LNCAP (cell line): ENCODE measurements around the gene LAMA2.

Source experiments
- CTCF ChIP-seq: fragments of 450-650 bp; IDR thresholded peaks from 2 replicates; pipeline ENCODE4 v1.5.1; 2017; ENCODE audit warnings: mild to moderate bottlenecking

LAMA2 gene

GRCh38 chr6:129393654-129394053 is 510.7 kb downstream of the LAMA2 start:
- TF ChIP-seq CTCF, result no peak

DNA sequence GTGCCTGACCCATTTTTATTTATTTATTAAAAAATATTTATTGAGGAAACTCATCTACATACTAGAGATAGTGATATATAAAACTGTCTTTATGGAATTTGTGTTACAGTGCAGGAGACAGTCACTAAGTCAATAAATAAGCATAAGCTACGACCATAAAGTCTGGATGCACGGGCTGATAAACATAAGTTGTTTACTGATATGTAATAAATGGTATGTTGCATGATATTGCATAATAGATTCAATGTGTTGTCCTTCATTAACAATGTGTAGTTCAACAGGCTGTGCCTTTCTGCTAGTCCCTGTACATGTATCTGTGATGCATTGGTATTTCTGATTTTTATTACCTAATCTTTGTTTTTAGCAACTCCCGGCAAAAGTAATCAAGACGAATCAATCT is 515.8 kb downstream of the LAMA2 start:
- no peak for TF ChIP-seq CTCF

DNA sequence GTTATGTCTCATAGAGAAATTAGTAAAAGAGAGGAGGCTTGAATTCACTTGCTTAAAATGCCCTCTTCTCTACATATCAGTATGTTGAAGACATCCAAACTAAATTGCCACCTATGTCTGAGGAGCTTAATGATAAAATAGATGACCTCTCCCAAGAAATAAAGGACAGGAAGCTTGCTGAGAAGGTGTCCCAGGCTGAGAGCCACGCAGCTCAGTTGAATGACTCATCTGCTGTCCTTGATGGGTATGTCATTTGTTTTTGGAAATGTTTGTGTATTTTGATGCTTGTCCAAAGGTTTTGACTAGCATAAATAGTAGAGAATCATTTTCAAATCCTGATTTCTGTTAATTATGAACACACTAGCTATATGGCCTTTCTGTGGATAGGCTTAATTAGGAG is 519.3 kb downstream of the LAMA2 start:
- TF ChIP-seq CTCF, result no peak

GRCh38 chr6:129411092-129411491 is 528.2 kb downstream of the LAMA2 start:
- no peak for TF ChIP-seq CTCF

DNA sequence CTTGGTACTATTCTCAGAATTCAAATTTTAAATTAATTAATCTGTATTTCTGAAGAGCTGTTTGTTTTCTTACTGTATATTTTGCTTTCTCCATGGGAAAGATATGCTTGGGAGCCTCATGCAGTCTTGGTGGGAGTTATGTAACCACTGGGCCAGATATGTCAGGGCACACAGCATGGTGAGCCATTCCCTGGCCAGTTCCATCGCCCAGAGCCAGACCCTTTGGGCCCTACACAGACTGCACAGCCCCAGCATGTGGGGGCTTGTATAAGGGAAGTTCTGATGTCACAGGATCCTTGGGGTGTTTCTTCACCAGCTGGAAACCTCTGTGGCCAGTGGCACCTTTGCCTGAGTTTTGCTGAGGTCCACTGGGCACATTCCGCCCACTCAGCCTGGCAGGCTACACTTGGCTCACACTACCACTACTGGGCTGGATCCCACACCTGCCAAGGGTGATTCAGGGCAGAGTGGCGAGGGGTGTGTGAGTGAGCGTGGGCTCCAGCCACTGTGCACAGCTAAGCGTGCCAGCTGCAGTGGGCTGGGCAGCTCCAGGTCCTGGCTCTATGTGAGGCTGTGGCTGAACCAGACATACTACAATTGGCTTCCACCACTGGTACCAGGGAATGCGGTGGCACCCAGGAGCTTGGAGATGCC is 533.5 kb downstream of the LAMA2 start:
- no peak for TF ChIP-seq CTCF

DNA sequence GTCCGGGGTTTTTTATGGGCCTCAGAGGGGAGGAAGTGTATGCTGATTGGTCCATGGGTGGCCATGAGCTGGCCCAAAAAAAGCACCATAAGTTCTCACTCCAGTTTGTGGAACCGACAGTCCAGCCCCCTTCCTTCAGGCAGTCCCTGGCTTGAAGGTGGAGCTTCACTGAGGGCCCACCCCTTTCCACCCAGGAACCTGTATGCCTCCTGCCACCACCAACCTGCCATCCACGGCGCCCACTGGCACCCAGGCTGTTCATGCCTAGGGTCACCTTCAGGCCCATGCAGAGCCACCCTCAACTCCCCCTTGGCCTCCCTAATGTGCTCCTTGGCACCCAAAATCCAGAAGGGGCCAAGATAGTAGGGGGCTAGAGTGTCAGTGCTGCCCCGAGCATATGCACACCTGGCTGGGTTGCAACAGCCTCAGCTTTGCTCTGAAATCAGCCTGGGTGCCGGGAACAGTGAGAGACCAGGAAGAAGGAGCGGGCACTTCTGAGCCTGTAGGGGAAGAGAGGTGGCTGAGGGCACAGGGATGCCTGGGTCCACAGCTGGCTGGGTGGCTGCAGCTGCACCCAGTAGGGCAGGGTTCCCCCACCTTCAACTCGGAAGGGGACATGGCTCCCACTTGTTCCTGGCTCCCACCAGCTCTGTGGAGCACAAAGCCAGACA is 534.6 kb downstream of the LAMA2 start:
- TF ChIP-seq CTCF, result no peak

DNA sequence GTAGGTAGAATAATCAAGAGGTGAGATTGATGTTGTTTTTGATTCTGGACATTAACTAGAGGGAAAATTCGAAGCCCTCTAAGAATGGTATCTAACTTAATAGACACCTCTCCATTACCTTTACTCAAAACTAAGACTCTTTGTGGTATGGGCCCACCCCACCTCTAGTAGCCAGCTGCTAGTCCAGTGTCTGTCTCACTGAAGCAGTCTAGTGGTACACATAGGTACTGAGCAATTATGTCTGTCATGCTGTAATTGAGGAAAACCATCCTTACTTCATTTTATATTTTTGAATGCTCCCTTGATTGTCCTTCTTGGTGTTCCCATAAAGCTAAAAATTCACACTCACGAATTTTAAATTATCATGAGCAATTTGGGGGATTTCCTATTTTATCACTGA is 536.4 kb downstream of the LAMA2 start:
- TF ChIP-seq CTCF, result no peak
